ENCODE measurements around the gene SSU72.

SSU72 gene

DNA sequence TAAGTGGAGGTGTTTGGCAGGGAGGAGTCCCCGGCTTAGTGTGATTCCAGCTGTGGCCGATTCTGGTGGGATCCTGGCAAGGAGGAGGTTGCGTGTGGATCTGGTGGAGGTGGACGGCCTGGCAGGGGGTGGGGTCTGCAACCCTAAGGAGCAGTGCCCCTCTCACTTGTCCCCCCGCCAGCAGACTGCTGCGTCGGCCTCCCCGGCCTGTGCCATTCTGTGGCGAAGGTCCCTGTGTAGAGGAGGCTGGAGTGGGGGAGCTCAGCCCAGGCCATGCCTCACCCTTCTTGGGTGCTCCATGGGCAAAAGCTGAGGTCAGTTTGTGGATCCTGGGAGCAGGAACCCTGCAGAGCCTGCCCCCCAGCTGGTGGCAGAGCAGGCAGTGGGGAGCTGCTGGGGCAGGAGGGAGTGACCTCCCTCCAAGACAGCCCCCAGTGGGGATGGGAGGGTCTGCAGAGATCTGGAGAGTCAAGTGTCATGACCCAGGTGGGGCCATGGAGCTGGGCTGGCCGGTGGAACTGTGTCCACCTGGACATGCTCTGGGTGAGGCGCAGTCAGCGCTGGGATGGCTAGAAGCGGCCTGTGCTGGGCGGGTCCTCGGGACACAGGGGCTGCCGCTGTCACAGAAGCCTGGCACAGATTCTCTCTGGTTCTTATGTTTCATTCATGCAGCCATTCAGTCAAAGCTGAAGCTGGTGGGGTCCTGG lies 45.9 kb upstream of the SSU72 start:
- no peak overlapping the region for H3K27ac ChIP-seq (ENCODE audit: low read depth, low read length, poor library complexity, severe bottlenecking)
- no peak for TF ChIP-seq EZH2 (IDR thresholded peaks at IDR 0.05; ENCODE audit: borderline replicate concordance, low read length)
- TF ChIP-seq, protein P1, sequence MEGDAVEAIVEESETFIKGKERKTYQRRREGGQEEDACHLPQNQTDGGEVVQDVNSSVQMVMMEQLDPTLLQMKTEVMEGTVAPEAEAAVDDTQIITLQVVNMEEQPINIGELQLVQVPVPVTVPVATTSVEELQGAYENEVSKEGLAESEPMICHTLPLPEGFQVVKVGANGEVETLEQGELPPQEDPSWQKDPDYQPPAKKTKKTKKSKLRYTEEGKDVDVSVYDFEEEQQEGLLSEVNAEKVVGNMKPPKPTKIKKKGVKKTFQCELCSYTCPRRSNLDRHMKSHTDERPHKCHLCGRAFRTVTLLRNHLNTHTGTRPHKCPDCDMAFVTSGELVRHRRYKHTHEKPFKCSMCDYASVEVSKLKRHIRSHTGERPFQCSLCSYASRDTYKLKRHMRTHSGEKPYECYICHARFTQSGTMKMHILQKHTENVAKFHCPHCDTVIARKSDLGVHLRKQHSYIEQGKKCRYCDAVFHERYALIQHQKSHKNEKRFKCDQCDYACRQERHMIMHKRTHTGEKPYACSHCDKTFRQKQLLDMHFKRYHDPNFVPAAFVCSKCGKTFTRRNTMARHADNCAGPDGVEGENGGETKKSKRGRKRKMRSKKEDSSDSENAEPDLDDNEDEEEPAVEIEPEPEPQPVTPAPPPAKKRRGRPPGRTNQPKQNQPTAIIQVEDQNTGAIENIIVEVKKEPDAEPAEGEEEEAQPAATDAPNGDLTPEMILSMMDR (IDR thresholded peaks at IDR 0.05; ENCODE audit: low read length) = no peak
- H3K79me2 ChIP-seq (ENCODE audit: insufficient read depth, low read length) = no peaks in the 10 kb centered on the region
- H3K36me3 ChIP-seq (ENCODE audit: insufficient read depth, low read length) = no peaks in the 10 kb centered on the region; the same call in 1 of the 2 replicates
- no peaks in the 10 kb centered on the region for H4K20me1 ChIP-seq (ENCODE audit: insufficient read depth, low read length)
- no peak overlapping the region for H3K4me3 ChIP-seq (ENCODE audit: low read depth, low read length, poor library complexity, severe bottlenecking)
- no peaks in the 10 kb centered on the region; the same call in 1 of the 2 replicates for H3K27me3 ChIP-seq (ENCODE audit: insufficient read depth, low read length)
- peaks cover 10% of the 10 kb centered on the region for H3K4me1 ChIP-seq (ENCODE audit: insufficient read depth, low read length, severe bottlenecking)
- no peak overlapping the region for H2AFZ ChIP-seq (ENCODE audit: low read length)
- no peaks in the 10 kb centered on the region for H3K9me2 ChIP-seq (ENCODE audit: low read depth, low read length)
- H3F3A ChIP-seq (ENCODE audit: insufficient read depth, low read length) = no peaks in the 10 kb centered on the region
- no peak overlapping the region for H3K9ac ChIP-seq (ENCODE audit: low read length)
- H3K9me3 ChIP-seq (ENCODE audit: low read length) = no peaks in the 10 kb centered on the region
- H3K4me2 ChIP-seq (ENCODE audit: low read length) = no peak overlapping the region

DNA sequence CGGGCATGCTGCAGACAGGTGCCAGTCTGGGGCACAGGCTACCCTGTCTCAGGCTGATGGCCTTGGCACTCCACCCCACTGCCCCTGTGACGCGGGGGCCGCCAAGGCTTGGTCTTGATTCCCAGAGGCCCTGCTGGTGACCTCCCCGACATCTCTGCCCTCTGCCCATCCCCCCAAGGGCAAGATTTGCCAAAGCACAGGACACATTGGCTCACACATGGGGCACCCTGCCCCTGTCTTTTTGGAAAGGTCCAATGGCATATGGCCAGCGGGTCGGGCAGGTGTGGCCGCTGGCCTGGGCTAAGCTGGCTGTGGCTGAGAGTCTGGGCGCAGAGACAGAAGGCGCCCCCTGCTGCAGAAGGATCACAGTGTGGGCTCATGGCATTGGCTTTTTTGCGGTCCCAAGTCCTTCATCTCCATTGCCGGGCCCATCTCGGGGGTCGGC lies 45.3 kb upstream of the SSU72 start:
- H3K27me3 ChIP-seq (ENCODE audit: insufficient read depth, low read length) = no peaks in the 10 kb centered on the region; the same call in 1 of the 2 replicates

DNA sequence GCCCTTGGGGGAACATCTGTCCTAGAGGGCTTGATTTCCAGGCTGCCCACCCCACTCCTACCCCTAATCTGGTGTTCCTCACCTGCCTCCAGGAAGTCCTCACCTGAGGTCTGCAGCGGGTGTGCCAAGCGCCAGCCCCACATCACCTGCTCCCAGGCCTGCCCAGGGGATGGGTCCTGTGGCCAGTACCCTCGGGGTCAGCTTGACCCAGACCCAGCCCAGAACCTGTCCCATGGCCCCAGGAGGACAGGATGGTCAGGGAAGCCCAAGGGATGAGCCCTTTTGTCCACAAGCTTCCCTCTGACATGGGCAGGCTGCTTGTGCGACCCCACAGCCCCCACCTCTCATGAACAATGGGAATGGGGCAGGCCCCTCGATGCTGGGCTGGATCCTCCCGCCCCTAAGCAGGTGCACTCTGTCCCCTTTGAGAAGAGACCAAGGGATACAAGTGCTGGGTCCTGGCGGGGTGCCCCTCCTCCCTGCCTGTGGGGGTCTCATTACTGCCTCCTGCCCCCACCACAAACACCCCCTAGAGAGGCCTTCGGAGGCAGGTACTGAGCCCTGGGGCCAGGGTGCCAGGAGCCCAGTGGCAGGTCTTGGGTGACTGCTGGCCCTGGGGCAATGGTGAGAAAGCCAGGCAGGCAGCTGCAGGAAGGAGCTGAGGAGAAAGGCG lies 43.9 kb upstream of the SSU72 start:
- Histone ChIP-seq H3K4me1 (ENCODE audit: insufficient read depth, low read length, severe bottlenecking) (peaks cover 24% of the 10 kb centered on the region), H3F3A (ENCODE audit: insufficient read depth, low read length) (no peaks in the 10 kb centered on the region), H2AFZ (ENCODE audit: low read length) (no peak overlapping the region), H4K20me1 (ENCODE audit: insufficient read depth, low read length) (no peaks in the 10 kb centered on the region), H3K36me3 (ENCODE audit: insufficient read depth, low read length) (no peaks in the 10 kb centered on the region; the same call in 1 of the 2 replicates), H3K79me2 (ENCODE audit: insufficient read depth, low read length) (no peaks in the 10 kb centered on the region), H3K27ac (ENCODE audit: low read depth, low read length, poor library complexity, severe bottlenecking) (no peak overlapping the region), H3K9me3 (ENCODE audit: low read length) (no peaks in the 10 kb centered on the region), H3K27me3 (ENCODE audit: insufficient read depth, low read length) (no peaks in the 10 kb centered on the region; the same call in 1 of the 2 replicates), H3K9ac (ENCODE audit: low read length) (no peak overlapping the region), H3K4me3 (ENCODE audit: low read depth, low read length, poor library complexity, severe bottlenecking) (no peak overlapping the region), H3K4me2 (ENCODE audit: low read length) (no peak overlapping the region), H3K9me2 (ENCODE audit: low read depth, low read length) (no peaks in the 10 kb centered on the region)
- TF ChIP-seq, protein P1 (IDR thresholded peaks at IDR 0.05; ENCODE audit: low read length) = no peak
- no peak for TF ChIP-seq EZH2 (IDR thresholded peaks at IDR 0.05; ENCODE audit: borderline replicate concordance, low read length)

More for the DNA sequence above, 45.3 kb upstream of the SSU72 start:
- Histone ChIP-seq H3K4me3 (ENCODE audit: low read depth, low read length, poor library complexity, severe bottlenecking) (no peak overlapping the region), H3K79me2 (ENCODE audit: insufficient read depth, low read length) (no peaks in the 10 kb centered on the region), H3K9me2 (ENCODE audit: low read depth, low read length) (no peaks in the 10 kb centered on the region), H3K27ac (ENCODE audit: low read depth, low read length, poor library complexity, severe bottlenecking) (no peak overlapping the region), H3K9ac (ENCODE audit: low read length) (no peak overlapping the region), H3F3A (ENCODE audit: insufficient read depth, low read length) (no peaks in the 10 kb centered on the region), H2AFZ (ENCODE audit: low read length) (no peak overlapping the region), H4K20me1 (ENCODE audit: insufficient read depth, low read length) (no peaks in the 10 kb centered on the region), H3K4me2 (ENCODE audit: low read length) (no peak overlapping the region), H3K36me3 (ENCODE audit: insufficient read depth, low read length) (no peaks in the 10 kb centered on the region; the same call in 1 of the 2 replicates), H3K4me1 (ENCODE audit: insufficient read depth, low read length, severe bottlenecking) (peaks cover 10% of the 10 kb centered on the region), H3K9me3 (ENCODE audit: low read length) (no peaks in the 10 kb centered on the region)
- TF ChIP-seq, protein P1 (IDR thresholded peaks at IDR 0.05; ENCODE audit: low read length) = peak; percentile 59
- no peak for TF ChIP-seq EZH2 (IDR thresholded peaks at IDR 0.05; ENCODE audit: borderline replicate concordance, low read length)

All from OCI-LY1 (cell line).